ENCODE results near the gene ATL1.
"Not testable (repeated sequence)": the region's sequence is repeated elsewhere in the genome, so short reads cannot be mapped to it uniquely, and the experiment has no call there.

Gene ATL1

GRCh38 chr14:50534997-50535396 lies 24.9 kb upstream of the ATL1 start:
- no peak for DNase-seq (ENCODE audit: low read depth in 2 of 2)
- TF ChIP-seq CTCF (IDR thresholded peaks at IDR 0.05; ENCODE audit: low read depth, low read length), result no peak
- H3K4me3 ChIP-seq (replicated peaks in 1 of 2; ENCODE audit: low read depth in 2 of 2, low read length in 2 of 2), result no peak overlapping the region

- not testable (repeated sequence) for DNase-seq (ENCODE audit: low read depth in 2 of 2); H3K4me3 ChIP-seq (replicated peaks in 1 of 2; ENCODE audit: low read depth in 2 of 2, low read length in 2 of 2)
Observed at GRCh38 chr14:50538034-50538433, 21.9 kb upstream of the ATL1 start.

- TF ChIP-seq CTCF (IDR thresholded peaks at IDR 0.05; ENCODE audit: low read depth, low read length), result no peak
- DNase-seq (ENCODE audit: low read depth in 2 of 2), result no peak
- no peak overlapping the region for H3K4me3 ChIP-seq (replicated peaks in 1 of 2; ENCODE audit: low read depth in 2 of 2, low read length in 2 of 2)
Observed at GRCh38 chr14:50539051-50539450, 20.9 kb upstream of the ATL1 start.

GRCh38 chr14:50541159-50541567 lies 18.8 kb upstream of the ATL1 start:
- H3K4me3 ChIP-seq (replicated peaks in 1 of 2; ENCODE audit: low read depth in 2 of 2, low read length in 2 of 2), result no peak overlapping the region
- no peak for TF ChIP-seq CTCF (IDR thresholded peaks at IDR 0.05; ENCODE audit: low read depth, low read length)
- no peak for DNase-seq (ENCODE audit: low read depth in 2 of 2)

GRCh38 chr14:50542941-50543418 lies 17.0 kb upstream of the ATL1 start:
- DNase-seq (ENCODE audit: low read depth in 2 of 2), result peak; percentile 66 to 73
- TF ChIP-seq CTCF (IDR thresholded peaks at IDR 0.05; ENCODE audit: low read depth, low read length), result peak; percentile 36
- no peak overlapping the region for H3K4me3 ChIP-seq (replicated peaks in 1 of 2; ENCODE audit: low read depth in 2 of 2, low read length in 2 of 2)

GRCh38 chr14:50544911-50545310 lies 15.0 kb upstream of the ATL1 start:
- no peak for TF ChIP-seq CTCF (IDR thresholded peaks at IDR 0.05; ENCODE audit: low read depth, low read length)
- DNase-seq (ENCODE audit: low read depth in 2 of 2), result no peak
- no peak overlapping the region for H3K4me3 ChIP-seq (replicated peaks in 1 of 2; ENCODE audit: low read depth in 2 of 2, low read length in 2 of 2)

- no peak for DNase-seq (ENCODE audit: low read depth in 2 of 2)
- no peak overlapping the region for H3K4me3 ChIP-seq (replicated peaks in 1 of 2; ENCODE audit: low read depth in 2 of 2, low read length in 2 of 2)
- TF ChIP-seq CTCF (IDR thresholded peaks at IDR 0.05; ENCODE audit: low read depth, low read length), result no peak
Observed at GRCh38 chr14:50545618-50546017, 14.3 kb upstream of the ATL1 start.

All from cardiac fibroblast (primary cell).